ENCODE data around the gene DGKI. TPM values are rescaled to one million over a fixed set of nuclear protein-coding genes. Genes with fewer than 3 reads are reported as not detected.

The DGKI gene
- total RNA-seq, 4 donors from 2014 or later, result 0.98 to 7.3 (median 2.7) TPM

- TF ChIP-seq, protein P1, sequence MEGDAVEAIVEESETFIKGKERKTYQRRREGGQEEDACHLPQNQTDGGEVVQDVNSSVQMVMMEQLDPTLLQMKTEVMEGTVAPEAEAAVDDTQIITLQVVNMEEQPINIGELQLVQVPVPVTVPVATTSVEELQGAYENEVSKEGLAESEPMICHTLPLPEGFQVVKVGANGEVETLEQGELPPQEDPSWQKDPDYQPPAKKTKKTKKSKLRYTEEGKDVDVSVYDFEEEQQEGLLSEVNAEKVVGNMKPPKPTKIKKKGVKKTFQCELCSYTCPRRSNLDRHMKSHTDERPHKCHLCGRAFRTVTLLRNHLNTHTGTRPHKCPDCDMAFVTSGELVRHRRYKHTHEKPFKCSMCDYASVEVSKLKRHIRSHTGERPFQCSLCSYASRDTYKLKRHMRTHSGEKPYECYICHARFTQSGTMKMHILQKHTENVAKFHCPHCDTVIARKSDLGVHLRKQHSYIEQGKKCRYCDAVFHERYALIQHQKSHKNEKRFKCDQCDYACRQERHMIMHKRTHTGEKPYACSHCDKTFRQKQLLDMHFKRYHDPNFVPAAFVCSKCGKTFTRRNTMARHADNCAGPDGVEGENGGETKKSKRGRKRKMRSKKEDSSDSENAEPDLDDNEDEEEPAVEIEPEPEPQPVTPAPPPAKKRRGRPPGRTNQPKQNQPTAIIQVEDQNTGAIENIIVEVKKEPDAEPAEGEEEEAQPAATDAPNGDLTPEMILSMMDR (IDR thresholded peaks at IDR 0.05; ENCODE audit: low read depth), result no peak
These were observed 164.9 kb downstream of the DGKI start for GRCh38 chr7:137681657-137682562.

- TF ChIP-seq, protein P1 (IDR thresholded peaks at IDR 0.05; ENCODE audit: low read depth), result no peak
These were observed 172.0 kb downstream of the DGKI start for GRCh38 chr7:137674551-137675409.

DNA sequence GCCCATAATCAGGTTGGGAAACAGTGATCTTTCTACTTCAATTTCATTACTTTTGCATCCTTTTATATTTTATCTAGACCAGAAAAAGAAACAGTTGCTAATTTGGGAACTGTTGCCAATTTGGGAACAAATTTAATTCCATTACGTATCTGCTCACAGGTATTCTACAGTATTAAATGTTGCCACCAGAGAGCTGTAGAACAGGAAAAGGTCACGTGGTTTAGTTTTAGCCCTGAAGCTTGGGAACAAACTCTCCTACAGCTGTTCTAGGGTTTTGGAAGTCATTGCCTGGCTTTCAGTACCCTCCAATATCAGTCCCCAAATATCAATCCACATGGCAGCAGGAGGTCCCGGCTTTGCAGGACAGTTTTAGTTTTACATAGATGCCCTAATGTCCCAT lies 172.7 kb downstream of the DGKI start:
- TF ChIP-seq, protein P1 (IDR thresholded peaks at IDR 0.05; ENCODE audit: low read depth), result no peak

DNA sequence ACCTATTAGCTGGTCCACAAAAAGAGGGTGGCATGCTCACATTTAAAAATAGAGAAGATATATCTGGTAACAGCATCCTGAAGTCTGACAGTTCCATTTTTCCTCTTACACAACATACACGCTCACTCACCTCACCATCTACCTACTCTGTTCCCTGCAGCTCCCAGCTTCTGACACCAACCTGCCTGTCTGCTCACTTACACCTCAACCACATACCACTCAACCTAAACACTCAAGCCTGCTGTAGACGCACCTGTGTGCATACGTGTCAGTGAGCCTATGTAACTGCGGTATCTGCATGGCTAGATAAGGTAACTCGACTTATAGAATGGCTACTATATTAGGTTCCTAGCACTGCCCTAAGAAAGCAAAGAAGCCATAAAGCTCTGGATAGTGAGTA lies 174.9 kb downstream of the DGKI start:
- TF ChIP-seq, protein P1 (IDR thresholded peaks at IDR 0.05; ENCODE audit: low read depth), result no peak

DNA sequence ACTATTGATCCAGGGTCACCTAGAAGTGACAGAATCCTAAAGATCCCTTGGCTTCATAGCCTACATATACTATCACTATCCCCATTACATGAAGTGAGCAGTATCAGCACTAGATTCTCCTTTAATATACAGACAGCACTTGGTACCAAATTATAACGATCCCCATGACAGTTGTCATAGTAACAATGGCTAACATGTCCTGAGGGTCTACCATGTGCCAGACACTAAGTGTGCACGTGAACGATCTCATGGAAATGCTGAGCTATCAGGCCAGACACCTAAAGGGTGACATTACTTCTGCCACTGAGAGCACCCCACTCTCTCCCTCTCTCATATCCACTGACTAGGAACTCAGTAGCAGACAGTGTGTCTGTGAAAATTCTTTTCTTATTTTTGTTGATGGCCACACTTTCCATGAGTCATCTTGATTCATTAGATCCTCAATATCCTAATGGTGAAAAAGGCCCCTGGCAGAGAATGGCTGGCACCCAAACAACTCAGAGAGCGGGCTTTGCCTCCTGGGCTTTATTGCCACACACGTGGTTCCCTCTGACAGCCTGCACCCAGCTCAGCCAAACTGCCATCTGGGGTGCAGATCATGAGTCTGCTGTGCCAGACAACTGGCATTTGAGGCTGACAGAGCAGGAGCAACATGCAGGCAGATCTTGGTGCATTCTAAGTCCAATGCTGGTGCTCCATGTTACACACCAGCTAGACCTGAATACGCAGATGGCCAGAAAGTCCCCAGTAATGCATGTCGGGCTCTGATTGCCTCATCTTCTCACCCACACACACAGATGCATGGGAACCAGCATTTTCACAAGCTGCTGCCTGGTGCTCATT lies 176.3 kb downstream of the DGKI start:
- TF ChIP-seq, protein P1 (IDR thresholded peaks at IDR 0.05; ENCODE audit: low read depth), result no peak

DNA sequence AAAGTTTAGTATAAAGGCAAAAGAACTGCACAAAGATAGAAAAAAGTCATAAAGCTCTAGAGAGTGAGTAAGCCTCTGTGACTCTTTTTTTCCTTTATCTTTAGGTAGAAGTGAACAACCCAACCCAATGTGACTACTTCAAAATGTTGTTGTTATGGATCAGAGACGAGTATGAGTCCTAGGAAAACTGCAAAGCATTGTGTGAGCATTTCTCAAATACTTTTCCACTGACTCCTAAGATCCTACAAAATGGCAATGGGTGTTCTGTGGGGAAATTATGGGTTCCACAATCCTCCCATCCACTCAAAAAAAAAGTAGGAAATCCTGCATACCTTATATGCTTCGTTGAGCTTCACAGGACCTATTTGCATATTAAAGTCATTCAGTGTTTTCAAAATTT lies 177.1 kb downstream of the DGKI start:
- TF ChIP-seq, protein P1 (IDR thresholded peaks at IDR 0.05; ENCODE audit: low read depth), result no peak

Measured in subcutaneous adipose tissue (tissue), 4 donors.